HG03066 (cell line): ENCODE measurements around the gene RPP14.
"Not testable (repeated sequence)": the region's sequence is repeated elsewhere in the genome, so short reads cannot be mapped to it uniquely, and the experiment has no call there.

Experiments used
- ATAC-seq: cut with Tn5 transposase; IDR thresholded peaks from one replicate; pipeline ENCODE4 v1.9.1; 2021; ENCODE audit warnings: low read depth; ENCODE audit not compliant: unreplicated experiment

RPP14 gene

GRCh38 chr3:58290446-58290845 lies 15.6 kb upstream of the RPP14 start:
- ATAC-seq, result not testable (repeated sequence)

- ATAC-seq, result no peak
These were observed 14.2 kb upstream of the RPP14 start for GRCh38 chr3:58291671-58292338.

GRCh38 chr3:58292866-58293265 lies 13.2 kb upstream of the RPP14 start:
- ATAC-seq, result no peak

- ATAC-seq, result no peak
These were observed 12.5 kb upstream of the RPP14 start for GRCh38 chr3:58293516-58293915.

GRCh38 chr3:58296269-58296668 lies 9.8 kb upstream of the RPP14 start:
- ATAC-seq, result no peak

GRCh38 chr3:58296843-58297242 lies 9.2 kb upstream of the RPP14 start:
- no peak for ATAC-seq

GRCh38 chr3:58298190-58298589 lies 7.9 kb upstream of the RPP14 start:
- ATAC-seq, result no peak

GRCh38 chr3:58299075-58299474 lies 7.0 kb upstream of the RPP14 start:
- no peak for ATAC-seq

- ATAC-seq, result no peak
These were observed 6.1 kb upstream of the RPP14 start for GRCh38 chr3:58299839-58300516.

- ATAC-seq, result no peak
These were observed 1.7 kb downstream of the RPP14 start for GRCh38 chr3:58307639-58308215.

GRCh38 chr3:58308728-58309127 lies 2.7 kb downstream of the RPP14 start:
- no peak for ATAC-seq

- ATAC-seq, result no peak
These were observed 11.8 kb downstream of the RPP14 start for GRCh38 chr3:58317811-58318210.

GRCh38 chr3:58321791-58322190 lies 15.7 kb downstream of the RPP14 start:
- no peak for ATAC-seq

GRCh38 chr3:58322793-58323192 lies 16.7 kb downstream of the RPP14 start:
- no peak for ATAC-seq

GRCh38 chr3:58323529-58324390 lies 17.7 kb downstream of the RPP14 start:
- no peak for ATAC-seq

GRCh38 chr3:58324391-58325390 lies 18.6 kb downstream of the RPP14 start:
- ATAC-seq, result no peak

- ATAC-seq, result no peak
These were observed 19.5 kb downstream of the RPP14 start for GRCh38 chr3:58325525-58325992.

GRCh38 chr3:58326267-58326900 lies 20.3 kb downstream of the RPP14 start:
- ATAC-seq, result no peak
